WI38 (cell line): Measurements from ENCODE around the gene TBCD.

Source experiments
- H3K4me3 ChIP-seq: 2 replicates; pipeline ENCODE4 v1.5.1; 2011; ENCODE audit warnings: low read depth, mild to moderate bottlenecking, control low read depth, low read length
- TF ChIP-seq, protein P1 (sequence below): IDR thresholded peaks from 2 replicates; pipeline ENCODE4 v1.5.1; 2012; ENCODE audit warnings: low read depth, mild to moderate bottlenecking, control low read depth, low read length

TBCD gene

DNA sequence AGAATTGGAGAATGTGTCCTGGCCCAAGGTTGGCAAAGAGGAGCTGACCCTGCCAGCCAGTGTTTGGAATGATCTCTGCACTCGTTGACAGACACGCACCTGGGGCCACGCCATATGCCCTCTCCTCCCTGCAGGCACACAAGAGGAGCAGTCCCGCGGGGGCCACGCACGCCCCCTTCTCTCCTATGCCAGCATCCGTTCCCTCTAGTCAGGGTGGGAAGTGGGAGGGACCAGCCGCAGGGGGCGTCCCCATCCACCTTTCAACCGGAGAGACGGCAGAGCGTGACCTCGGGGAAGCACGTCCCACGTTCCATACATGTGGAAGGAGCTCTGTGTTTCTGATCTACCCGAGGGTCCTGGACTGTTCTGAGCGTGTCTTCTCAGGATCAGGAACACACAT is 174.9 kb downstream of the TBCD start:
- TF ChIP-seq, protein P1, sequence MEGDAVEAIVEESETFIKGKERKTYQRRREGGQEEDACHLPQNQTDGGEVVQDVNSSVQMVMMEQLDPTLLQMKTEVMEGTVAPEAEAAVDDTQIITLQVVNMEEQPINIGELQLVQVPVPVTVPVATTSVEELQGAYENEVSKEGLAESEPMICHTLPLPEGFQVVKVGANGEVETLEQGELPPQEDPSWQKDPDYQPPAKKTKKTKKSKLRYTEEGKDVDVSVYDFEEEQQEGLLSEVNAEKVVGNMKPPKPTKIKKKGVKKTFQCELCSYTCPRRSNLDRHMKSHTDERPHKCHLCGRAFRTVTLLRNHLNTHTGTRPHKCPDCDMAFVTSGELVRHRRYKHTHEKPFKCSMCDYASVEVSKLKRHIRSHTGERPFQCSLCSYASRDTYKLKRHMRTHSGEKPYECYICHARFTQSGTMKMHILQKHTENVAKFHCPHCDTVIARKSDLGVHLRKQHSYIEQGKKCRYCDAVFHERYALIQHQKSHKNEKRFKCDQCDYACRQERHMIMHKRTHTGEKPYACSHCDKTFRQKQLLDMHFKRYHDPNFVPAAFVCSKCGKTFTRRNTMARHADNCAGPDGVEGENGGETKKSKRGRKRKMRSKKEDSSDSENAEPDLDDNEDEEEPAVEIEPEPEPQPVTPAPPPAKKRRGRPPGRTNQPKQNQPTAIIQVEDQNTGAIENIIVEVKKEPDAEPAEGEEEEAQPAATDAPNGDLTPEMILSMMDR: no peak
- no peak overlapping the region for H3K4me3 ChIP-seq

DNA sequence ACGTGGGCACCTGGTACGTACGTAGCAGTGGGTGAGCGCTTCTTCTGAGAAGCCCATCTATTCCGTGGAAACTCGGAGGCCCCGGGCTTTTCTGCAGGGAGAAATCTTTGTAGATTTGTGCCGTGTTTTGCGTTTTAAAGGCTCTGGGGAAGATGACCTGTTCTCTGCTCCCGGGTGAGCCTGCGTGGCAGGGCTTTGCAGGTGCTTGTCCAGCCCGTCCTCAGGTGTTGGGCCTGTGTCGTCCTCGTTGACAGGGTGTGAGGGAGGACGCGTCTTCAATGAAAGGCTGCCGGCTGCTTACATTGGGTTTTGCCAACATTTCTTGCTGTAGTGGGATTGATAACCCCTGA is 175.4 kb downstream of the TBCD start:
- no peak overlapping the region for H3K4me3 ChIP-seq
- TF ChIP-seq, protein P1: no peak

DNA sequence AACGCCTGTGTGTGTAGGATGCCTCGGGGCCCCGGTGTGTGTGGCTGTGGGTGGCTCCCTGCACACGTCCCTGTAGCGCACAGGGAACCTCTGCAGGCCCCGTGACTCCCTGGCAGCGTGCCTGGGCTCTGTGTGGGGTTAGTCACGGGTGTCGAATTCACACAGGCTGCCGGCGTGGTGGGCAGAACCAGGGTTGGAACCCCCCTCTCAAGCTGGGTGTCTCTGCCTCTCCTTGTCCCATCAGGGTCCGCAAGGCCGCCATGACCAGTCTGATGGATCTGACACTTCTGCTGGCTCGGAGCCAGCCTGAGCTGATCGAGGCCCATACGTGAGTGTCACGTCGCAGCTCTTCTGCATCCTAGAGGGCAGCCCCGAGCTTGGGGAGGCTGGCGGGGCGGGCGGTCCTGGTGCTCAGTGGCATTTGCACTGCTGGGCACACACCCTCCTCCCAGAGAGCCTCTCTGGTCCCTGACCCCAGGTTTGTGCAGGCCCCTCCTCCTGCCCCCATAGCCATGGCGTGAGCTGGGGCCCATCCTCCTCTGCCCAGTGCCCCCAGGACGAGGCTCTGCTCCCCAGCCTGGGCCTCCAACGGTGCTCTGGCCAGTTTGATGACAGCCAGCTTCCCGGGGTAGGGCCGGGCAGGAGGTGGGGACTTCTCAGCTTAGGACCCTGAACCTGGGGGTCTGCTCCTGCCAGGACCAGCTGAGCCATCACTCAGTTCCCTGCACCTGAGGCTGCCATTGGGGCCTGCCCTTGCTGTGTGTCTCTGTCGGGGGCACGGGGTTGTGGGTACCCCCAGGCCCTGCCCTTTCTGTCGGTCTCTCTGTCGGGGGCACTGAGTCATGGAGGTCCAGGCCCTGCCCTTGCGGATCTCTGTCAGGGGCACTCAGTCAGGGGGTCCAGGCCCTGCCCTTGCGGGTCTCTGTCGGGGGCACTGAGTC is 176.1 kb downstream of the TBCD start:
- no peak overlapping the region for H3K4me3 ChIP-seq
- TF ChIP-seq, protein P1: no peak

DNA sequence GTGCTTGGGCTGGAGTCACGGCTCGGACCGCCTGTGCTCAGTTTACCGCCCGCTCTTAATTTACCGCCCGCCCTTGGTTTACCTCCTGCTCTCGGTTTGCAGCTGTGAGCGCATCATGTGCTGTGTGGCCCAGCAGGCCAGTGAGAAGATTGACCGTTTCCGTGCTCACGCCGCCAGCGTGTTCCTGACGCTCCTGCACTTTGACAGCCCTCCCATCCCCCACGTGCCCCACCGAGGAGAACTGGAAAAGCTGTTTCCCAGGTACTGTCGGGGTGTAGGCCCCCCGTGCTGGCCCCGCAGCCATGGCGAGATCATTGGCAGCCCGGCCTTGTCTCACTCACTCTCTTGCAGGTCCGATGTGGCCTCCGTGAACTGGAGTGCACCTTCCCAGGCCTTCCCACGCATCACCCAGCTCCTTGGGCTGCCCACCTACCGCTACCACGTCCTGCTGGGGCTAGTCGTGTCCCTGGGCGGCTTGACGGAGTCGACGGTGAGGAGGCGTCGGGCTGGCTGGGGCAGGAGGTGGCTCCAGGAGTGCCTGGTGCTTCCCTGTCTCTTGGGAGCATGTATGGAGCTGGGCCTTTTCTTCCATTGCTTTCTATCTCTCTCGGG is 177.3 kb downstream of the TBCD start:
- no peak overlapping the region for H3K4me3 ChIP-seq
- TF ChIP-seq, protein P1: no peak

DNA sequence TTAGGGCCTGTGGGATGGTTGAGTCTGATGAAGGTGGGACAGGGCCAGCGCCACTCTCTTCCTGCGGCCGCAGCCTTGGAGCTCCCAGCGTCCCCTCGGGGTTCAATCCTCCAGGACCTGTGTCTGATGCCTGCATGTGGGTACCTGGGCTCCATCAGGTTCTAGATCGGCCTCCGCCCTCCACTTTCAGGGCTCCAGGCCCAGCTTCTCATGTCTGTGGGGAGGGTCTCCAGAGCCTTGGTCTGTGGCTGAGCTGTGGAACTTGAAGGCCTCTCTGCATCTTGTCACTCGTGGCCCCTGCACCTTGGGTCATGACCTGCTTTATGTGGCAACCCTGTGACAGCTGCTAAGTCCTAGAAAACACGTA is 177.8 kb downstream of the TBCD start:
- TF ChIP-seq, protein P1: no peak
- H3K4me3 ChIP-seq: no peak overlapping the region

DNA sequence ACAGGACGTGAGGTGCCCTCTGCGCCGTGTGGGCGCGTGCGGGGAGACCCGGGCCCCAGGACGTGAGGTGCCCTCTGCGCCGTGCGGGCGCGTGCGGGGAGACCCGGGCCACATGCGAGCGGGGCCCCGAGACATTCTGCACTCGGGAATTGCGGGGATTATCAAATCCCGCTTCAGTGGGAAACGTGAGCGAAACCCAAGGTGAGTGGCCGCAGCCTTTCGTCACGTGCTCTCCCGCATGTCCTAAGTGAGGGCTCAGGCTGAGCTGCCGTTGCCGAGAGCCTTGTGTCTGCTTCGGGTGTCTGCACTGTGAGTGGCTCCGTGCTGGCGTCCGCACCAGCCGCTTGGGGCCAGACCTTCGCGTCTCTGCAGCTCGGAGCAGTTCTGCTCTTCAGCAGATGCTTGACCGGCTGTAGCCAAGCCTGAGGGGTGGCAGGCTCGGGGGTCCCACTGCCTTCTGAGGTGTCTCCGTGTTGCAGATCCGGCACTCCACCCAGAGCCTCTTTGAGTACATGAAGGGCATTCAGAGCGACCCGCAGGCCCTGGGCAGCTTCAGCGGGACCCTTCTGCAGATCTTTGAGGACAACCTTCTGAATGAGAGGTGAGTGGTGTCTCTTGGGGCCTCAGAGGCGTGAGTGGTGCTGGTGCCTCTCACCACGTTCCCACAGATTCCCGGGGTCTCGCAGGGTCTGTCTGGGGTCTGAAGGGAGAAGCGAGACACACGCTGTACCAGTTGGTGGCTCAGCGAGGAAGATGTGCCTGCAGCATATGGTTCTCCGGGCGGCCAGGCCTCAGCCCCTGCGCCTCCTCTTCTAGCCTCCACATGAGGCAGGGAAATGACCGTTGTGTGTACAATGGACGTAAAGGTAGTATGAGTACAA is 178.4 kb downstream of the TBCD start:
- H3K4me3 ChIP-seq: no peak overlapping the region
- TF ChIP-seq, protein P1: no peak
